Islet of Langerhans (tissue), 1 donor: ENCODE data around the gene VSIG2.

Experiments
- FAIRE-seq: peaks from one replicate; lab custom pipeline; 2011; peaks lifted over from hg19 to GRCh38; lab: Jason Lieb, UNC

Gene VSIG2

GRCh38 chr11:124722176-124722575, 29.9 kb downstream of the VSIG2 start:
- FAIRE-seq, result no peak

- no peak for FAIRE-seq
Measured at GRCh38 chr11:124719534-124719933, 32.5 kb downstream of the VSIG2 start.

DNA sequence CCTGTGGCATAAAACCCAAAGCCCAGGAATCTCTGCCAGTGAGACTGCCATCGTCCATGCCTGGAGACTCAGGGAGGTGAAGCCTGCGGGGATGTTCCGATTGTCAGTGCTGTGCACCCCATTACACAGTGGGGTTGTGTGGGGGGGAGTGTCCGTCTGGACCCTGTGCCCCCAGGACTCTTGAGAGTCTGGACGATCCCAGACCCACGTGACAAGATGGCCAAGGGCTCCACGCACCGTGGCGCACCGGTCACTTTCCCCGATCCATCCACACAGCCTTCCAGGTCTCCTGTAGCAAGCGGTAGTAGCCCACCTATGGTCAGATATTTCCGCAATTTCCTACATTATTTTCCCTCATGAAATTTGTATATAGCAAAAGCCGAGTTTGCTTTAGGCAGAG, 33.3 kb downstream of the VSIG2 start:
- FAIRE-seq, result no peak

GRCh38 chr11:124717786-124718651, 34.0 kb downstream of the VSIG2 start:
- no peak for FAIRE-seq

GRCh38 chr11:124717421-124717785, 34.7 kb downstream of the VSIG2 start:
- no peak for FAIRE-seq

DNA sequence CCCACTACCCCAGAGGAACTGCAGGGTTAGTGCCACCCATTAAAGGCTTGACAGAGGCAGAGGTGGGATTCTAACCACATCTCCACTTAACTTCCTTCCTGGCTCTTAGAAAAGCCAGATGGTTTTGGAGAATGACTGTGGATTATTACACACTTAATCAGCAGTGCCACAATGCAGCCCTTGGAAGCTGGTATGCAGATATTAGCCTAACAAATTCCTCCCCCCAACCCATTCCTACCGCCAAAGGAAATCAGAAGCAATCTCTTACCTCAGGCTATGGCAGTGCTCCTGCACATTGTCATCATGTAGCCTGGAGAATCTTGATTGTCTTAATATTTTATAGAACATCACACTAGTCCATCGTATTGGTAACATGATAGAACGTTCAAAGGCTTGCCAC, 35.5 kb downstream of the VSIG2 start:
- no peak for FAIRE-seq

DNA sequence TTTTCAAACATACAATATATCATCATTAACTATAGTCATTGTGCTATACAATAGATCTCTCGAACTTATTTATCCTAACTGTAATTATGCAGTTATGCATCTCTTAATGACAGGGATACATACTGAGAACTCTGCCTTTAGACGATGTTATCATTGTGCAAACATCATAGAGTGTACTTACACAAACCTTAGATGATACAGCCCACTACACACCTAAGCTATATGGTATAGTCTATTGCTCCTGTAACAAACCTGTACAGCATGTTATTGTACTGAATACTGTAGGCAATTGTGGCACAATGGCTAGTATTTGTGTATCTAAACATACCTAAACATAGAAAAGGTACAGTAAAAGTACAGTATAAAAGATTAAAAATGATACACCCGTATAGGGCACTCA, 39.7 kb downstream of the VSIG2 start:
- no peak for FAIRE-seq

DNA sequence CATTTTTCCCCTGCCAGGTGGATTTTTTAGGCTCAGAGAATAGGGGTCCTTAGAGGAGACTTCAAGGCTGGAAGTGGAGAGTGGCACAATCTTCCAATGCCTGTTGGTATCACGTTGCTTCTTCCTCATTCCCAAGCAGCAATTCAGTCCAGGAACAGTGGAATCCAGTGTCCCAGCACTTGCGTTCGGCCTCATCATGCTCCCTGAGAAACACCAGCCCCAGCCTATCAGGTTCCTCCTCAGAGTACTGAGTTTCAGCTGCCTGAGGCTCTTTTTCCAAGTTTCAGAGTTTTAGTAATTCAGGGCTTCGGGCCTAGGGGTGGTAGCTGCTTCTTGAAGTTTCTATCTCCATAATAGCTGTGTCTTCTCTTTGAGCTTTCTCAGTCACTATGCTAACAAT, 44.2 kb downstream of the VSIG2 start:
- no peak for FAIRE-seq

GRCh38 chr11:124700028-124700427, 52.0 kb downstream of the VSIG2 start:
- FAIRE-seq, result no peak

- no peak for FAIRE-seq
Measured at GRCh38 chr11:124699547-124699946, 52.5 kb downstream of the VSIG2 start.
